Kidney (tissue), 14 donors: ENCODE data around the gene SLC12A9. TPM values are rescaled to one million over a fixed set of nuclear protein-coding genes. Genes with fewer than 3 reads are reported as not detected.
"Not testable (repeated sequence)": the region's sequence is repeated elsewhere in the genome, so short reads cannot be mapped to it uniquely, and the experiment has no call there.

Source experiments
- DNase-seq, 5 donors: peaks; one replicate each; pipeline ENCODE4 v3.0.0-alpha.2; 2013 to 2020
- FAIRE-seq: peaks from 2 replicates; lab custom pipeline; 2012; peaks lifted over from hg19 to GRCh38; lab: Jason Lieb, UNC
- H3K27ac ChIP-seq, 2 donors: one replicate each; pipeline ENCODE4 v1.7.0; 2013; ENCODE audit warnings: low read depth in 2 of 2, low read length in 2 of 2, inconsistent platforms in 1 of 2
- H3K27me3 ChIP-seq: one replicate; pipeline ENCODE4 v1.7.1; 2013; ENCODE audit warnings: low read length, inconsistent platforms; ENCODE audit not compliant: control insufficient read depth, insufficient read depth
- H3K36me3 ChIP-seq, 3 donors: one replicate each; pipeline versions ENCODE4 v1.7.0 to v1.7.1; 2013; ENCODE audit warnings: low read length in 3 of 3, control low read depth in 1 of 3, inconsistent platforms in 1 of 3; ENCODE audit not compliant: insufficient read depth in 3 of 3, control insufficient read depth in 2 of 3
- H3K4me1 ChIP-seq, 3 donors: one replicate each; pipeline versions ENCODE4 v1.7.0 to v1.7.1; 2013; ENCODE audit warnings: low read length in 3 of 3, inconsistent platforms in 1 of 3, low read depth in 1 of 3; ENCODE audit not compliant: control insufficient read depth in 2 of 3, insufficient read depth in 2 of 3
- H3K4me3 ChIP-seq, 3 donors: one replicate each; pipeline versions ENCODE4 v1.7.0 to v1.8.1; 2013; ENCODE audit warnings: low read length in 3 of 3, control low read depth in 1 of 3, inconsistent platforms in 1 of 3
- H3K9ac ChIP-seq, 3 donors: one replicate each; pipeline versions ENCODE4 v1.7.0 to v1.7.1; 2013; ENCODE audit warnings: low read length in 3 of 3, control low read depth in 1 of 3, inconsistent platforms in 1 of 3
- H3K9me3 ChIP-seq, 3 donors: one replicate each; pipeline versions ENCODE4 v1.7.0 to v1.7.1; 2013; ENCODE audit warnings: low read length in 3 of 3, control low read depth in 1 of 3, inconsistent platforms in 1 of 3; ENCODE audit not compliant: control insufficient read depth in 2 of 3, insufficient read depth in 1 of 3
- intact Hi-C: fragments of 100-400 bp; cut with DNase I; formaldehyde crosslinking; loops from one replicate; pipeline ENCODE4 v1.11.1; 2022
- polyA plus RNA-seq: library from polyadenylated mRNA; stranded (reverse); fragments of 350-450 nt; fragmentation: Illumina TruSeq; extraction: RNeasy Lipid Tissue Mini Kit (QIAGEN cat#74804); gene quantifications from one replicate; pipeline ENCODE4 v1.2.3, GENCODE V29; 2014; ENCODE audit warnings: low read depth, low replicate concordance; ENCODE audit not compliant: insufficient read depth
- total RNA-seq: library from RNA; stranded (reverse); fragmentation: NEBNext Ultra II Directional; extraction: Animal tissue kit (Norgen Biotek cat#: 25700); gene quantifications from one replicate; pipeline ENCODE4 v1.2.1, GENCODE V29; 2021
- TF ChIP-seq, protein P1 (sequence below): IDR thresholded peaks from 3 replicates; pipeline ENCODE4 v1.5.1; 2012; ENCODE audit warnings: mild to moderate bottlenecking, moderate library complexity, borderline replicate concordance; ENCODE audit not compliant: insufficient read depth; ENCODE audit errors: extremely low read depth
- donor health status: control.
- donor health status: control.
- donor health status: control.
- donor health status: control.
- donor health status: control.
- donor health status: DM: yes; HTN: yes; CAD: no.
- donor health status: Normal renal cell carcinoma (clear cell type).

Gene SLC12A9
- total and polyA plus RNA-seq, 2 donors from 2014 or later: 19.7 to 29.9 TPM

GRCh38 chr7:100901921-100902332 lies 49.4 kb downstream of the SLC12A9 start:
- Histone ChIP-seq H3K9me3 (no peaks in the 10 kb centered on the region), H3K36me3 (no peaks in the 10 kb centered on the region), H3K27ac (no peak overlapping the region), H3K4me3 (no peak overlapping the region), H3K9ac (no peak overlapping the region), H3K27me3 (no peaks in the 10 kb centered on the region), H3K4me1 (no peaks in the 10 kb centered on the region)
- FAIRE-seq (no peak), DNase-seq (no peak)
- intact Hi-C loops: no loop called here
- TF ChIP-seq, protein P1, sequence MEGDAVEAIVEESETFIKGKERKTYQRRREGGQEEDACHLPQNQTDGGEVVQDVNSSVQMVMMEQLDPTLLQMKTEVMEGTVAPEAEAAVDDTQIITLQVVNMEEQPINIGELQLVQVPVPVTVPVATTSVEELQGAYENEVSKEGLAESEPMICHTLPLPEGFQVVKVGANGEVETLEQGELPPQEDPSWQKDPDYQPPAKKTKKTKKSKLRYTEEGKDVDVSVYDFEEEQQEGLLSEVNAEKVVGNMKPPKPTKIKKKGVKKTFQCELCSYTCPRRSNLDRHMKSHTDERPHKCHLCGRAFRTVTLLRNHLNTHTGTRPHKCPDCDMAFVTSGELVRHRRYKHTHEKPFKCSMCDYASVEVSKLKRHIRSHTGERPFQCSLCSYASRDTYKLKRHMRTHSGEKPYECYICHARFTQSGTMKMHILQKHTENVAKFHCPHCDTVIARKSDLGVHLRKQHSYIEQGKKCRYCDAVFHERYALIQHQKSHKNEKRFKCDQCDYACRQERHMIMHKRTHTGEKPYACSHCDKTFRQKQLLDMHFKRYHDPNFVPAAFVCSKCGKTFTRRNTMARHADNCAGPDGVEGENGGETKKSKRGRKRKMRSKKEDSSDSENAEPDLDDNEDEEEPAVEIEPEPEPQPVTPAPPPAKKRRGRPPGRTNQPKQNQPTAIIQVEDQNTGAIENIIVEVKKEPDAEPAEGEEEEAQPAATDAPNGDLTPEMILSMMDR: no peak

DNA sequence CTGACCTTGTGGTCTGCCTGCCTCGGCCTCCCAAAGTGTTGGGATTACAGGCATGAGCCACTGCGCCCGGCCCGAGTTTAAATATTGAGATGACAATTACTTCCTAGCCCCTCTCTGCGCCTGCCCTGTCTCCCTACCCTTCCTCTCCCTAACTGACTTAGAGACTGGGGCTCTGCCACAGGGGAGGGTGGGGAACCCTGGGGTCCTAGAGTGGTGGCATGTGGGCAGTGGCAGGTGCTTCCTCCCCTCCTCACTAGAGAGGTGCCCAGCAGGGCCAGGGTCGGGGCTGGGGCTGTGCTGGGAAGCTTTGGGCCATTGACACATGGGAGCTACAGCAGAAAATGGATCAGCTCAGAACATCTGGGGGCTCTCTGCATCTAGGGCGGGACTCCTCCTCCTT lies 50.1 kb downstream of the SLC12A9 start:
- FAIRE-seq (no peak), DNase-seq (peak in 1 of 5 donors; percentile 18)
- H3K9me3 ChIP-seq: no peaks in the 10 kb centered on the region
- H3K27me3 ChIP-seq: no peaks in the 10 kb centered on the region
- H3K4me1 ChIP-seq: no peaks in the 10 kb centered on the region
- TF ChIP-seq, protein P1: no peak
- intact Hi-C loops: no loop called here
- no peak overlapping the region for H3K9ac ChIP-seq
- H3K4me3 ChIP-seq: no peak overlapping the region
- H3K27ac ChIP-seq: no peak overlapping the region
- no peaks in the 10 kb centered on the region for H3K36me3 ChIP-seq

- H3K9ac ChIP-seq: no peak overlapping the region
- no peak overlapping the region for H3K4me3 ChIP-seq
- intact Hi-C loops: no loop called here
- no peak for FAIRE-seq
- no peak overlapping the region for H3K27ac ChIP-seq
- no peaks in the 10 kb centered on the region for H3K36me3 ChIP-seq
- no peak for DNase-seq
- TF ChIP-seq, protein P1: no peak
- no peaks in the 10 kb centered on the region for H3K27me3 ChIP-seq
- H3K4me1 ChIP-seq: no peaks in the 10 kb centered on the region
- no peaks in the 10 kb centered on the region for H3K9me3 ChIP-seq
Observed at GRCh38 chr7:100908512-100908911, 56.0 kb downstream of the SLC12A9 start.

DNA sequence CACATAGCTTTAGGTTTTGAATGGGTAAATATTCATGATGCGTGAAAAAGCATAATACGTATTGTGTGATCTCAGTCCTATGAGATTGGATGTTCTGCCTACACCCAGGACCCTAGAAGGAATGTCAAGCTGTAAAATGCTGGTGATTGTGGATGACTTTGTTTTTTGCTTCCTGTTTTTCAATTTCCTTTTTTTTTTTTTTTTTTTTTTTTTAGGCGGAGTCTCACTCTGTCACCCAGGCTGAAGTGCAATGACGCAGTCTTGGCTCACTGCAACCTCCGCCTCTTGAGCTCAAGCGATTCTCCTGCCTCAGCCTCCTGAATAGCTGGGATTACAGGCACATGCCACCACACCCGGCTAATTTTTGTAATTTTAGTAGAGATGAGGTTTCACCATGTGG lies 57.9 kb downstream of the SLC12A9 start:
- DNase-seq: peak in 1 of 5 donors; percentile 26
- H3K9ac ChIP-seq, intact Hi-C loops, H3K36me3 ChIP-seq, H3K27me3 ChIP-seq, H3K9me3 ChIP-seq, FAIRE-seq, H3K4me3 ChIP-seq, H3K27ac ChIP-seq, H3K4me1 ChIP-seq: not testable (repeated sequence)
